HG03045 (cell line): Measurements from ENCODE around the gene FAM240A.

Source experiments
- ATAC-seq: cut with Tn5 transposase; IDR thresholded peaks from one replicate; pipeline ENCODE4 v1.9.1; 2021; ENCODE audit warnings: mild to moderate bottlenecking, moderate library complexity; ENCODE audit not compliant: unreplicated experiment

The FAM240A gene

DNA sequence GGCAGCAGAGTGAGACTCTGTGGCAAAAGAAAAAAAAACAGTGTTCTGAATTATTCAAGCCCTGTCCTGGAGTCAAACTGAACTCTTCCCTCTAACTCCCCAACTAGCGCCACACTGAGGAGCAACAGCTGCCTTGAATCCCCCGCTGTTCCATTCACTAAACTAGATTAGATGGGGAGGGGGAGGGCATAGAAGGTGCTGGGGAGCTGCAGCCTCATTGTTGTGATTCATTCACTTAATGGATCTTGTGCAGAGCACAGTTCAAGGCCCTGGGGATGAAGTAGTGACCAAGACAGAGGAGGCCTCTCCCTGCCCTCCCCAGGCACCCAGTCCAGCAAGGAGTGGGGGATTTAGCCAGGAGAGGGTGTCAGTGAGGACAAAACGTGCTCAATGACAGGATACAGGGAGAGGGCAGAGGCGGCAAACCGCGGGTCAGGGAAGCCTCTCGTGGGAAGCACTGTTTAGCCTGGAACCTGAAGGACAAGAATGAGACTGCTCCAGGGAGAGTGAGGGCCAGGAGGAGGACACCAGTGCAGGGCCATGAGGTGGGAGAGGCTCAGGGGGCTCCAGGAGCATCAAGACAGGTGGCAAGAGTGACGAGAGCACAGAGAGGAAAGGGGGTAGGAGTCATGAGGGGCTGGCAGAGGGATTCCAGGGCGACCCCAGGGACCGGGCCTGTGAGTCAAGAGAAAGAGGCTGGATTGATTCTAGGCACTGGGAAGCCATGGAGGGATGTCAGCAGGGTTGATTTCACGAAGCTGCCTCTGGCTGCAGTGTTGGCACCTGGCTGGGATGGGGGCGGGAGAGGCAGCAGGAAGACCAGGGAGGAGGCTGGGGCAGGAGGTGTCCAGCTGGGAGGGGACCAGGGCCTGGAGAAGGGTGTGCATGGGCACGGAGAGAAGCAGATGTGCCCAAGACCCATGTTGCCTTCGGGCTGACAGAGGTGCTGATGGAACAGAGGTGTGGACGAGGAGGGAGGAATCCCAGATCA, 49.7 kb downstream of the FAM240A start:
- no peak for ATAC-seq

GRCh38 chr3:46662771-46663551, 50.6 kb downstream of the FAM240A start:
- no peak for ATAC-seq

DNA sequence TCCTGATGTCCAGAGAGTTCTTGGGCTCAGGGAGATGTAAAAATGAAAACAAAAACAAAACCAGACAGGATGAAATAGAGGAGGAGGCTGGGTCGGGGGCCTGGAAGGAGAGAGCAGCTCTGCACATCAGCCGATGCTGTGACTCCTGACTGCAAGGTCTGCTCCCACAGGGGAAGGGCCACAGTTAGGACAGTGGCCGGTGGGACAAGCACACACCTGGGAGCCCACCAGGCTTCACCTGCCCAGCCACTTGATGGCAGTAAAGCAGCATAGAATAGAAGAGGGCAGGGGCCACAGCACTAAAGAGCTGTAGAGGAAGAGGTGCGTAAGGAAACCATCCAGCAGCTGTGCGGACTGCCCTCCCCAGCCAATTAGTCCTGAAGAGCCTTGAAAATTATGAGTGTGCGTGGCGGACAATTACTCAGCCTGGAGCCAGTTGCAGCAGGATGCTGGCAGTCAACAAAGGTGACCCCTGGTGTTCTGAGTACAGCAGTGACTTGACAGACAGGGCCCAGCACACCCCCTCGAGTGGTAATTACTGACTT, 51.3 kb downstream of the FAM240A start:
- no peak for ATAC-seq

- no peak for ATAC-seq
Measured at GRCh38 chr3:46664188-46664970, 52.1 kb downstream of the FAM240A start.

DNA sequence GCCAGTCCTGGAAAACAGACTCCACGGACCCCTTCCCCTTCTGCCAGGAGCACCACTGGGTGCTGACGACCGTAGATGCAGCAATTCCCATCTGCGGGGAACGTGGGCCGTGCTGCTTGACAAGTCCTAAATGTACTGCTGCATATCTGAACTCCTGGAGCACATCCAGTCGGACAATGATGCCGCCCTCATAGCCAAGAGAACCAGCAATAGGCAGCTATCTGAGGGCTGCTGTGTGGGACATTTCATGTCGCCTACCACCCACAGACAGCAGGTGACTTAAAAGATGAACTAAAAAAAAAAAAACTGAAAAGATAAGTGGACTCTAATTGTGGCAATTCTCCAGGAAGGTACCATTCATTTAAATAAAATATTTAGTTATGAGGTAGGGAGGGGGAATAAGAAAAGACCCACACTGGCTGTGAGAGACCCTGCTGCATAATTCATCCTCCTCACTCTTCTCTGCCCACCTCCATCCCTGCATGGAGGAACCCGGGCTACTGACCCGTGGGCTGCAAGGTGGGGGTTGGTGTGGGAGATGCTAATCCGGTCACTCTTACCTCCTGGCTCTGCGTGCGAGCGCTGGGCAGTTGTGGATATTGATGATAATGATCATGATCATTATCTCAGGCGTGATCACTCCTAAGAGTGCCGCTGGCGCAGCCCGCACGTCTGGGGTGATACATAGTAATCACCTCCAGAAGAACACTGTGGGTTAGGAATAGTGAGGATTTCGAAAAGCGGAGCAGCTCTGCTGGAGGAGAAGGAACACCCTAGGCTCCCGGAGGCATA, 52.8 kb downstream of the FAM240A start:
- no peak for ATAC-seq

- no peak for ATAC-seq
Measured at GRCh38 chr3:46665763-46666452, 53.6 kb downstream of the FAM240A start.

DNA sequence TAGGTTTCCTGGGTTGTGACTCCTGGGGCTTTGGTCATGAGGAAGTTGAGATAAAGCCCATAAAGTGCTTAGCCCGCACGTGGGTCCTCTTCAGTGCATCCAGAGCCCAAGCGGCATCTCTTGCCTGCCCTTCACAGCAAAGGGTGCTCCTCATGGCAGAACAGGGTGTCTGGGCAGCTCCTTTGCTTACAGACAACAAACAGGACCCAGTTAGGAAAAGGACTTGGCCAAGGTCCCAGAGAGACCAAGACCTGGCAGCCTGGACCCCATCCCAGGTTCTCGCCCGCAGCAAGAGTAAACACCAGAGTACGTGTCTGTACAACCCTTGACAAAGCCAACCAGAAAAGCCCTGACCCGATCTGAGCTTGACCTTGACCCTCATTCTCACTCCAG, 54.1 kb downstream of the FAM240A start:
- no peak for ATAC-seq

GRCh38 chr3:46667061-46667621, 54.8 kb downstream of the FAM240A start:
- no peak for ATAC-seq

GRCh38 chr3:46667657-46668056, 55.3 kb downstream of the FAM240A start:
- ATAC-seq: no peak

DNA sequence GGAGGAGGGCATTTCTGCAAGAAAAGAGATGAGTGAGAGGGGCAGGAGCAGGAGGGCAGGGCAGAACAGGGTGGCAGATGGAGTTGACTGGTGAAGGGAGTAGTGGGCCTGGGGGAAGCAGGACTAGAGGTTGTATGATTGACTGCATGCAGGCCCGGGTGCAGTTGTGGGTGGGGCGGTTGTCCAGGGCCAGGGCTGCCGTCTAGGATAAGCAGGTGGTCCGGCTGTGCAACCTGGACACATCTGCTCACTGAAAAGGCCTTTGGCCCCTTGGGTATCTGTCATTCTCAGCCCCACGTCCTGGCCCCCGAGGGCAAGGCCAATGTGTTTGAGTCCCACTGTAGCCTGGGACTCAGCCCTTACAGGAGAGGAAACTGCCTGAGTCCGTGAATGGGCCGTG, 55.8 kb downstream of the FAM240A start:
- ATAC-seq: no peak

GRCh38 chr3:46668591-46668990, 56.3 kb downstream of the FAM240A start:
- ATAC-seq: no peak

DNA sequence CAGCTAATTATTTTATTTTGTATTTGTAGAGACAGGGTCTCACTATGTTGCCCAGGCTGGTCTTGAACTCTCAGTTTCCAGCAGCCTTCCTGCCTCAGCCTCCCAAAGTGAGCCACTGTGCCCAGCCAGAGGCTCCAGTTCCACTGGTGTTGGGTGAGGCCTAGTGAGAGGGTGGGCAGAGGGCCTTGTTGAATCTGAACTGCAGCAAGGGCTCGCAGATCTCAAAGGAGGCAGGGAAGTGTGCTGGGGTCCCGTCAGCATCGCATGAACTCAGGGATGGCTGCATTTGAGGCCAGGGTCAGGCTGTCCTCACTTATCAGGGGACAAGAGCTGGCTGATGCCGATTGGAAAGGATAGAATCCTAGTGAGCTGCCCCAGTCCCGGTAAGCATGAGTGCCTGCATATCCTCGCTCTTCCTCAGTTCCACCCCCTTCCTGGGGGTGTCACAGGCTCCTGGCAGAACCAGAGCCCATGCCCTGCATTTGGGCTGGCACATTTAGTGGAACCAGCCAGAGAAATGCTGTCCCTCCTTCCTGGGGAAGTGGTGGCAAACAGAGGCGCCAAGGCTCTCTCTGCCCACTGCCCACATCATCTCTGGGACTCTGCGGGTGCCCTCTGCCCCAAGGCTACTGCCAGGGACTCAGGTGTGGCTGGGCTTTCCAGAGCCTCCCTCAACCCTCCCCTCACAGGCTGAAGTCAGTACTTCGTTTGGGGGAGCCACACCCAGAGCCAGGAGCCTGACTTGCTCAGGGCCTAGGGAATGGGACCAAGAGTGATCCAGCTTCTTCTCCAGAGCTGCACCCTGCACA, 57.1 kb downstream of the FAM240A start:
- ATAC-seq: no peak

- ATAC-seq: no peak
Measured at GRCh38 chr3:46670000-46670890, 57.9 kb downstream of the FAM240A start.

- ATAC-seq: no peak
Measured at GRCh38 chr3:46670891-46671427, 58.6 kb downstream of the FAM240A start.

DNA sequence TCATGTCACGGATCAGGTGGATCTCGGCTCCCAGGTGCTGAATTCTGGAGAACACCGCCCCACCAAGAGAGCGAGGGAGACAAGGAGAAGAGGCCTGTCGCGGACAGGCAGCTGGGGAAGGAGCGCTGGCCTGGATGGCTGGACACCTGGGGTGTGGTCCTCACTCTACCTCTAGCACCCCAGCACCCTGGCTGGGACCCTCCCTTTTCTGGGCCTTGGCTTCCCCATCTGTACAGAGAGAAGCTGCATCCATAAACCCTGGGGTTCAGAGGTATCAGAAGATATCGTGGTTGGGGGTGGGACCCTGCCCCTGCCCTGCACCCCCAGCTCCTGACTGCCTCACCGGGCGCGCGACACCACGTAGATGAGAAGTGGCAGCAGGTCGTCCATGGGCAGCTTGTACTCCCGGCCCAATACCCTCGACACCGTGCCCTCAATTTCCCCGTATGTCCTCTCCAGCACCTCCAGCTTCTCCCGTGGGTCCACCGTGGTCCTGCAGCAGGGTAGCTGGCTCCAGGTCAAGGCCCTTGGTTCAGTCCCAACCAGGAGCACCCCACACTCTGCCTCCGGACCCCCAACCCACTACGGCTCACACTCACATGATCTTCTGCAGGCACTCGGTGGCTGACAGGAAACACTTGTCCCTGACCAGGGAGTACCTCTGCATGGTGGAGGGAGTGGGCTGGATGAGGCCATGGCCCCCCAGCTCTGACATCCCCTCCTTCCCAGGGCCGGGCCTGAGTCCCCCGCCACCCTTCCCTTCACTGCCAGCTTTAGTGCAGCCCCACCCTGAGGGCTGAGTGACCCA, 59.4 kb downstream of the FAM240A start:
- ATAC-seq: no peak

GRCh38 chr3:46672349-46672695, 60.0 kb downstream of the FAM240A start:
- ATAC-seq: no peak
